WERI-Rb-1 (cell line): Measurements from ENCODE around the gene KCTD20.
"Not testable (repeated sequence)": the region's sequence is repeated elsewhere in the genome, so short reads cannot be mapped to it uniquely, and the experiment has no call there.

ENCODE experiments used
- DNase-seq: peaks from one replicate; pipeline ENCODE4 v3.0.0-alpha.2; 2020
- H3K27ac ChIP-seq: fragments of 250-450 bp; sonication (Bioruptor Pico); 2 replicates; pipeline ENCODE4 v1.5.1; 2020; ENCODE audit warnings: mild to moderate bottlenecking, moderate library complexity
- H3K27me3 ChIP-seq: fragments of 250-450 bp; sonication (Bioruptor Pico); 2 replicates; pipeline ENCODE4 v1.5.1; 2021; ENCODE audit warnings: mild to moderate bottlenecking, low read depth, moderate library complexity; ENCODE audit not compliant: insufficient read depth, severe bottlenecking
- H3K36me3 ChIP-seq: fragments of 250-450 bp; sonication (Bioruptor Pico); 2 replicates; pipeline ENCODE4 v1.5.1; 2020; ENCODE audit warnings: mild to moderate bottlenecking, moderate library complexity
- H3K4me3 ChIP-seq: 2 replicates; pipeline ENCODE4 v1.5.1; 2011; ENCODE audit warnings: low read depth, mild to moderate bottlenecking, control low read depth, low read length
- H3K9me3 ChIP-seq: fragments of 250-450 bp; sonication (Bioruptor Pico); 2 replicates; pipeline ENCODE4 v1.5.1; 2021; ENCODE audit warnings: mild to moderate bottlenecking, moderate library complexity; ENCODE audit not compliant: severe bottlenecking
- TF ChIP-seq, protein P1 (sequence below): IDR thresholded peaks from 2 replicates; pipeline ENCODE4 v1.5.1; 2011; ENCODE audit warnings: low read depth, mild to moderate bottlenecking, control low read depth, inconsistent platforms, low read length

The KCTD20 gene

DNA sequence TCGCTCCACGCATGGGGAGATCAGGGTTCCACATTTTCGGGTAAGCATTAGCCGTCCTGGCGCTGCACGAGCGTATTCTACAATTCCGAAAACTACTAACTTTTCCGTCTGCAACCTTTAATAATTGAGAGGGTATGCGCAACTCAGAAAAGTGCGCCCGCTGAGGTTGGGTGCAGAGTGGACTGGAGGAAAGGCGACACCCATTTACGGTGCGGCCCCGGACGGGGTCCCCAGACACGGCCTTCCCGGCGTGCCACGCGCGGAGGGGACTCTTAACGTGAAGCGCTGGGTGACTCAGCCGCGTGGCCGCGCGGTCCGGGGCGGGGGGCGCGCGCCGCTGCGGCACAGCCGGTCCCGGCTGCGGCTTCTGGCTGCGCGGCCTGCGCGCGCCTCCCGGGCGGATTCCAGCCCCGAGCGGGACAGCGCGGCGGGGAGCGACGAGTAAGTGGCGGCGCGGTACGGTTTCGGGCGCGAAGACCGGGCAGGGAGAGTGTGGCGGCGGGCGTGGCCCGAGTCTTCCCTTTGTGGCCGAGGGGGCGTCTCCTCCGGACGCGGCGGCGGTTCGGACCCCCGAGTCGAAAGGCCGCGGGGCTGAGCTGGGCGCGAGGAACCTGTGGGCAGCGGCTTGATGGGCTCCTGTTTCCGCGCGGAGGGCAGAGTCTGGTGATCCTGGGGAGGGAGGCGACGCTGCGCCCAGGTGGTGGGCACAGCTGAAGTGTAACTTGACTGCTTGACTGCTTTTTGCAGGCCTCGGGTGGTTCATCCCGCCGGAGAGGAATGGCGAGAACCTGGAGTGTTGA, at the start of gene KCTD20, which contains the start of gene PXT1:
Gene KCTD20 (plus strand): TSS at position 330 of the 800 bp plus-strand sequence. CDS start 27,098 bp downstream, outside the sequence.
Gene PXT1 (minus strand): TSS at position 184 of the 800 bp plus-strand sequence. CDS start 16,772 bp downstream, outside the sequence.
- Histone ChIP-seq H3K4me3 (peak within 1 kb of the TSS; percentile 87), H3K36me3 (peaks cover 4% of the 10 kb centered on the region), H3K27me3 (no peaks in the 10 kb centered on the region), H3K9me3 (no peaks in the 10 kb centered on the region), H3K27ac (peak within 1 kb of the TSS; percentile 87)
- TF ChIP-seq, protein P1, sequence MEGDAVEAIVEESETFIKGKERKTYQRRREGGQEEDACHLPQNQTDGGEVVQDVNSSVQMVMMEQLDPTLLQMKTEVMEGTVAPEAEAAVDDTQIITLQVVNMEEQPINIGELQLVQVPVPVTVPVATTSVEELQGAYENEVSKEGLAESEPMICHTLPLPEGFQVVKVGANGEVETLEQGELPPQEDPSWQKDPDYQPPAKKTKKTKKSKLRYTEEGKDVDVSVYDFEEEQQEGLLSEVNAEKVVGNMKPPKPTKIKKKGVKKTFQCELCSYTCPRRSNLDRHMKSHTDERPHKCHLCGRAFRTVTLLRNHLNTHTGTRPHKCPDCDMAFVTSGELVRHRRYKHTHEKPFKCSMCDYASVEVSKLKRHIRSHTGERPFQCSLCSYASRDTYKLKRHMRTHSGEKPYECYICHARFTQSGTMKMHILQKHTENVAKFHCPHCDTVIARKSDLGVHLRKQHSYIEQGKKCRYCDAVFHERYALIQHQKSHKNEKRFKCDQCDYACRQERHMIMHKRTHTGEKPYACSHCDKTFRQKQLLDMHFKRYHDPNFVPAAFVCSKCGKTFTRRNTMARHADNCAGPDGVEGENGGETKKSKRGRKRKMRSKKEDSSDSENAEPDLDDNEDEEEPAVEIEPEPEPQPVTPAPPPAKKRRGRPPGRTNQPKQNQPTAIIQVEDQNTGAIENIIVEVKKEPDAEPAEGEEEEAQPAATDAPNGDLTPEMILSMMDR: no peak
- peak; percentile 95 for DNase-seq

DNA sequence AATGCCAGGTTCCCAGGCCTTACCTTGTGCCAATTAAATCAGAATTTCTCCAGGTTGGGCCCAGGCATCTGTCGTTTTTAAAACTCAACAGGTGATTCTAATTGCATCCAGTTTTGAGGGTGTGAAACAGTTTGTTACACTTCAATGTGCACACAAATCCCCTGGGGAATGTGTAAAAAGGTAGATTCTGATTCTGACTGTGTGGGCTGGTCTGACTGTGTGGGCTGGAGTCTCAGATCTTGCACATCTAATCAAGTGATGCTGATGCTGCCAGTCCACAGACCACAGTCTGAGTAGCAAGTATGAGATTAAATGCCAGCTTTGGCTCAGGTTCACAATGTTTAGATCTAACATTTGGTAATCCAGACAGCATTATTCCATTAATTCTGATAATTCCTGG, 42.8 kb upstream of the KCTD20 start:
- H3K4me3 ChIP-seq: no peak overlapping the region
- TF ChIP-seq, protein P1: no peak
- H3K27me3 ChIP-seq: no peaks in the 10 kb centered on the region
- no peaks in the 10 kb centered on the region for H3K36me3 ChIP-seq
- DNase-seq: no peak
- no peak overlapping the region for H3K27ac ChIP-seq
- peaks cover 10% of the 10 kb centered on the region for H3K9me3 ChIP-seq

DNA sequence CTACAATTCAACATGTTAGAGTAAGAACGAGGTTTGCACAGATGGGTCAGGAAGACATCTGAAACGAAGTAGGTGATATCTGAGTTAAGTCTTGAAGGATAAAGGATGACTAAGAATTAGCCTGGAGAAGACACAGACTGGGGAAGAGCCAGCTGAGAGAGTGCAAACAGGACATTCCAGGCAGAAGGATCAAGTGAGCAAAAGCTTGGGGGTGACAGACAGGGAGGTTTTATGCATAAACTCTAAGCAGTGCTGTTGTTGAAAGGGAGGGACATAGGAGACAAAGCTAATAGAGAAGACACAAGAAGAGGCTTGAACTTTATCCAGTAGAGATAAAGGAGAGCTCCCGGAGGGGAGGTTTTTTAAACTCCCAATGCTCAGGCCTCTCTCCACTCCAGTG, 40.3 kb upstream of the KCTD20 start:
- Histone ChIP-seq H3K27me3 (no peaks in the 10 kb centered on the region), H3K36me3 (no peaks in the 10 kb centered on the region), H3K4me3 (no peak overlapping the region), H3K27ac (peak overlapping the region; percentile 53), H3K9me3 (peaks cover 10% of the 10 kb centered on the region)
- peak; percentile 57 for DNase-seq
- TF ChIP-seq, protein P1: no peak

- TF ChIP-seq, protein P1: no peak
- no peak overlapping the region for H3K27ac ChIP-seq
- H3K4me3 ChIP-seq: no peak overlapping the region
- no peaks in the 10 kb centered on the region for H3K27me3 ChIP-seq
- no peaks in the 10 kb centered on the region for H3K36me3 ChIP-seq
- no peak for DNase-seq
- H3K9me3 ChIP-seq: peaks cover 10% of the 10 kb centered on the region
Measured at GRCh38 chr6:36404164-36404563, 38.6 kb upstream of the KCTD20 start.

DNA sequence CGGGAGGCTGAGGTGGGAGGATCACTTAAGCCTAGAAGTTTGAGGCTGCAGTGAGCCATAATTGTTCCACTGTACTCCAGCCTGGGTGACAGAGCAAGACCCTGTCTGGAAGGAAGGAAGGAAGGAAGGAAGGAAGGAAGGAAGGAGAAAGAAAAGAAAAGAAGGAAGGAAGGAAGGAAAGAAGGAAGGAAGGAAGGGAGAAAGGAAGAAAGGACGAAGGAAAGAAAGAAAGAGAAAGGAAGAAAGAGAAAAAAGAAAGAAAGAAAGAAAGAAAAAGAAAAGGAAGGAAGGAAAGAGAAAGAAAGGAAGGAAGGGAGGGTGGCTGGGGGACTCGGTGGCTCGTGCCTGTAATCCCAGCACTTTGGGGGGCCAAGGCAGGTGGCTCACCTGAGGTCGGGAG, 33.1 kb upstream of the KCTD20 start:
- not testable (repeated sequence) for H3K36me3 ChIP-seq, H3K27ac ChIP-seq, H3K27me3 ChIP-seq, H3K9me3 ChIP-seq, H3K4me3 ChIP-seq, DNase-seq

DNA sequence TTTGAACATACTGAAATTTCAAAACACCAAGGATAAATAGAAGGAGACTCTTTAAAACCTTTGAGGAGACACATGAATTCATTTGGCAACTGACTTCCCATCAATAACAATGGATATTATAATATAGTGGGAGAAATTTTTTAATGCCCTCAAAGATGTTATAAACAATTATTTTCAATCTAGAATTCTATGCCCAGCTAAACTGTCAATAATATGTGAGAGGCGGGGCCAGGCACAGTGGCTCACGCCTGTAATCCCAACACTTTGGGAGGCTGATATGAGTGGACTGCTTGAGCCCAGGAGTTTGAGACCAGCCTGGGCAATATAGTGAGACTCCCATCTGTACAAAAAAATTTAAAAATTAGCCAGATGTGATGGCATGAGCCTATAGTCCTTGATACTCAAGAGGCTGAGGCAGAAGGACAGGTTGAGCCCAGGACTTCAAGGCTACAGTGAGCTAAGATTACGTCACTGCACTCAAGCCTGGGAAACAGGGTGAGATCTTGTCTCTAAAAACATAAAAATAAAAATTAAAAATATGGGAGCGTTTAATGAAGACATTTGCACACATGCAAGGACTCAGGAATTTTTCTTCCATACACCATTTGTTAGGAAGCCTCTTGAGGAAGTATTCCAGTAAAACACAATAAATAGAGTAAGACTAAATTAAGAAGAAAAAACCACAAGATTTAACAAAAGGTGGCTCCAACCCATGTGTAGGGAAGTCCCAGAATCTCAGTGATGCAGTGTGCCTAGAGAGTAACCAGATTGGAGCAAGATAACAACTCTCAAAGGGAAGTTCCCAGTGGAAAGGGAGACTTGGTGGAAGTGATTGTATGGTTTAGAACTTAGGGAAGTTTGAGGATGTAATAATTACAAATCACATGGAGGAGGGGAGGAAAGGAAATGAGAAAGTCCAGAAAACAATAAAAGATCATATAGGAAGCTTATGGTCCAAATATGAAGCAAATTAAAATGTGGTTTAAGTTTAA, 29.0 kb upstream of the KCTD20 start:
- Histone ChIP-seq H3K9me3 (peaks cover 9% of the 10 kb centered on the region), H3K27me3 (no peaks in the 10 kb centered on the region), H3K27ac (no peak overlapping the region), H3K36me3 (no peaks in the 10 kb centered on the region), H3K4me3 (no peak overlapping the region)
- TF ChIP-seq, protein P1: no peak
- DNase-seq: no peak
